ENCODE measurements around the gene NSDHL.
A peak's percentile ranks its signal among the peaks of the same experiment; 100 is the strongest.

The NSDHL gene

DNA sequence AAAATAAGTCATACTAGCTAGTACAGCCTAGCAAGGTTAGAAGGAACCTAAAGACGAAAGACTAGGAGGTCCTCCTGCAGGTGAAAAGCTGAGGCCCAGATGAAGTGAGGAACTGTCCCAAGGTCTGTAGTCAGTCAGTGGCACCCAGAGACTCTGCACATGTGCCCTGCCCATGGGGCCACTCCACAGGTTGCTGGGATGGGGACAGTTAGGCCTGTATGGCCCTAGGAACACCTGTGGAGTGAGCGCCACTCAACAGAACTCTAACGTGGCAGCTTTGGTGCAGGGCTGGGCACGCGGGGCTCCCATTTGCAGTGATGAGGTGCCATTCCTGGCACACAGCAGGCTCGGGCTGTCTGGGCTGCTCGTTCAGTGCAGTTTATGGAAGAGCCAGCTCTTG is 81.8 kb downstream of the NSDHL start:
- no peak for TF ChIP-seq CTCF (IDR thresholded peaks at IDR 0.05)
- H3K4me3 ChIP-seq: no peak overlapping the region
- H3K27ac ChIP-seq: no peak overlapping the region
- no peak for DNase-seq (ENCODE audit: low spot score)

DNA sequence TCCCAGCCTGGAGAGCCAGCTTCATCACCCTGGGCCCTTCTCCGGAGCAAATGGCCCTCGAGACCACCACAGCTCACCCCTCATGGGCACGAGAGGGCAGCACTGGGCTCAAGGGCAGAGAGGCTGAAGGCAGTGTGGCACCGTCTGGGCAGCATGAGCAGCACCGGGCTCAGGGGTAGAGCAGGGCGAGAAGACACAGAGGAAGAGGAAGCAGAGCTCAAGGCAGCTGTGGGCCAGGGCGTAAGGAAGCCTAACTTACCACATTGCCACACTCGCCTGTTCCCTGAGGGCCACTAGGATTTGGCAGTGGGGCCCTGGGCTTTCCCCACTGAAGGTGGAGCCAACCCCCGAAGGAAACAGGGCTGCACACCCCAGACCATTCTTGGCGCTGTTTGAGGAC is 82.5 kb downstream of the NSDHL start:
- Histone ChIP-seq H3K27ac (no peak overlapping the region), H3K4me3 (no peak overlapping the region)
- TF ChIP-seq CTCF (IDR thresholded peaks at IDR 0.05): no peak
- no peak for DNase-seq (ENCODE audit: low spot score)

DNA sequence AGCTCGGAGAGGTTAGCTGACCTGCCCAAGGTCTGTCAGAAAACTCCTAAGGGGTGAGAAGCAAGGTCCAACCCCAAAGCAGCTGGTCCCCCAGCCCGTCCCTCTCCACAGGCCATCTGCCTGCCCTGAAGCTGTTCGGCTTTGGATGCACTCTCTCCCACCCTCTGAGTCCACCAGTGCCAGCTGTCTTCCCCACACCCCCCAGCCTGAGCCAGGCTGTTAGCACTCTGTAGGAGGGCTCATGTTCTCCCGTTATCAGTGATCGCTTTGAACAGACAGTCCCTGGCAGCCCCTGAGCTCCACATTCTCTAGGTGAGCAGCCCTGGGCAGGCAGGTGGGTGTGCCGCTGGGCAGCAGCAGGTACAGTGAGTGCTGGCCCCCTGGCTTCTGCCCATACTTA is 83.0 kb downstream of the NSDHL start:
- no peak for TF ChIP-seq CTCF (IDR thresholded peaks at IDR 0.05)
- no peak overlapping the region for H3K4me3 ChIP-seq
- no peak for DNase-seq (ENCODE audit: low spot score)
- H3K27ac ChIP-seq: no peak overlapping the region

GRCh38 chrX:152915541-152916241 is 84.8 kb downstream of the NSDHL start:
- no peak overlapping the region for H3K4me3 ChIP-seq
- peak; percentile 31 for TF ChIP-seq CTCF (IDR thresholded peaks at IDR 0.05)
- DNase-seq (ENCODE audit: low spot score): no peak
- no peak overlapping the region for H3K27ac ChIP-seq

GRCh38 chrX:152917656-152918579 is 87.1 kb downstream of the NSDHL start:
- no peak for DNase-seq (ENCODE audit: low spot score)
- TF ChIP-seq CTCF (IDR thresholded peaks at IDR 0.05): no peak
- H3K27ac ChIP-seq: no peak overlapping the region
- peak overlapping the region; percentile 17 for H3K4me3 ChIP-seq

DNA sequence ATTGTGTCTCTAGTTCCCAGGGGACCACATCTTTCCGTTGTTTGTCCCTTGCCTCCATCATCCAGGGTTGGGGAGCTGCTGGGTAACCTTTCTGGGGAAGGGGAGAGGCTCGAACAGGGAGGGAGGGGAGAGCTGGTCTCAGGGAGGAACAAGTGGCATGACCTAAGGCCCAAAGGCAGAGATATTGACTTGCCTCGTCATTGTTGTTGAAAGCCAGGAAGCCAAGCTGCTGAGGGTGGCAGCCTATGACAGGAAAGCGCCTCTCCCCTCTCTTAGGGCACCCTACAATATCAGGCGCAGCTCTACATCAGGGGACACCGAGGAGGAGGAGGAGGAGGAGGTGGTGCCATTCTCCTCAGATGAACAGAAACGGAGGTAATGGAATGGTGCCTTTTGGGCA is 87.8 kb downstream of the NSDHL start:
- DNase-seq (ENCODE audit: low spot score): no peak
- TF ChIP-seq CTCF (IDR thresholded peaks at IDR 0.05): no peak
- Histone ChIP-seq H3K27ac (no peak overlapping the region), H3K4me3 (no peak overlapping the region)

Data from coronary artery (tissue), 2 donors.